H1 (cell line): ENCODE data around the gene ARAP3. TPM values are rescaled to one million over a fixed set of nuclear protein-coding genes. Genes with fewer than 3 reads are reported as not detected.

Source experiments
- E2F6 ChIP-seq: IDR thresholded peaks from 2 replicates; pipeline ENCODE4 v1.6.1; 2012; ENCODE audit warnings: inconsistent platforms
- EGR1 ChIP-seq: IDR thresholded peaks from 2 replicates; pipeline ENCODE4 v1.6.1; 2011; ENCODE audit warnings: low read depth, low read length, borderline replicate concordance
- RAD21 ChIP-seq, 2 experiments: IDR thresholded peaks in 1 of 2; conservative IDR thresholded peaks in 1 of 2; 2 replicates each; pipeline ENCODE4 v1.6.1; 2011; ENCODE audit warnings: low read depth in 2 of 2, low read length in 2 of 2, improper control_type of control experiment in 1 of 2, inconsistent platforms in 1 of 2, mild to moderate bottlenecking in 1 of 2, moderate library complexity in 1 of 2
- polyA plus RNA-seq, 7 experiments: library from polyadenylated mRNA; depleted of rRNA in 3 of 7; stranded (reverse) in 5 of 7; unstranded in 2 of 7; fragments of >200 nt in 5 of 7; fragments of 200-250 nt in 2 of 7; gene quantifications; 1 replicate in 5 of 7; 2 replicates in 1 of 7; 4 replicates in 1 of 7; pipeline versions ENCODE4 v1.2.1 to v1.2.3, GENCODE V29; 2011 to 2013; ENCODE audit warnings: missing spikeins in 2 of 7, mixed read lengths in 2 of 7
- total RNA-seq: library from RNA; stranded (reverse); fragmentation: NEBNext Ultra II Directional; extraction: Animal tissue kit (Norgen Biotek cat#: 25700); gene quantifications from 2 replicates; pipeline ENCODE4 v1.2.1, GENCODE V29; 2021

Gene ARAP3
- total and polyA plus RNA-seq, 2 of the 8 experiments (the other 6 are each of a cell fraction or from before 2014, with no cell fraction given), result 14.4 to 48.6 TPM

GRCh38 chr5:141709699-141710267, 27.8 kb upstream of the ARAP3 start (continued):
- TF ChIP-seq E2F6 (no peak), RAD21 (IDR thresholded peaks at IDR 0.05 in 1 of 2, conservative IDR thresholded peaks at IDR 0.05 in 1 of 2; ENCODE audit: low read depth in 2 of 2, low read length in 2 of 2) (no peak), EGR1 (no peak)
